ENCODE data around the gene RALGPS1.

The RALGPS1 gene

DNA sequence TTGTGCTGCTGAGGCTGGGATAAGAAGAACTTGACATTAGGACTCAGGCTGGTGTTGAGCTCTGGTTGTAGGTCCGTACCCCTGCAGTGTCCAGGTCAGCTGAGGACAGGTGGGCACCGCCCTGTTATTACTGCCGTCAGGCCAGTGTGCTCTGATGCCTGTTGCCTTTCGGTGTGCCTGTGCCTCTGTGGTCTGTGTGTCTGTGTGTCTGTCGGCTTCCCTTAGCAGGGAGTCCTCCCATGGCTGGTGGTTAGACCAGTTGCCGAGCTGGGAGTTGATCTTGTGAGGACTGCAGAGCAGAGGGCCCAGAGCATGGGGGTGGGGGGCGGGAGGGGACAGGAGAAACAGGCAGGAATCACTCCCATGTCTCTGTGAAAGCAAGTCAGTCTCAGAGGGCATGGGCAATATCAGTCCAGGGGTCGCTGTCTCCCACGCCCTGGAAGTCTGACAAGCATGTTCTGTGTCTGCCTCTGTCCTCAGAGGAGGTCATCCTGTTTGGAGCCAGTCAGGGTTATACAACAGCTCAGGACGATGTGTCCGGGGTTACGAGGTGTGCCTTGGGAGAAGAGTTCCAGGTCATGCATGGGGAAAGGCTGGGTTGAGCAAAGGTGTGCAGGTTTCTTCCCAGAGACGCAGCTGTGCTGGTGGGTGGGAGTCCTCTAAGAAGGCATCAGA is 282.7 kb downstream of the RALGPS1 start:
- TF ChIP-seq, protein P1, sequence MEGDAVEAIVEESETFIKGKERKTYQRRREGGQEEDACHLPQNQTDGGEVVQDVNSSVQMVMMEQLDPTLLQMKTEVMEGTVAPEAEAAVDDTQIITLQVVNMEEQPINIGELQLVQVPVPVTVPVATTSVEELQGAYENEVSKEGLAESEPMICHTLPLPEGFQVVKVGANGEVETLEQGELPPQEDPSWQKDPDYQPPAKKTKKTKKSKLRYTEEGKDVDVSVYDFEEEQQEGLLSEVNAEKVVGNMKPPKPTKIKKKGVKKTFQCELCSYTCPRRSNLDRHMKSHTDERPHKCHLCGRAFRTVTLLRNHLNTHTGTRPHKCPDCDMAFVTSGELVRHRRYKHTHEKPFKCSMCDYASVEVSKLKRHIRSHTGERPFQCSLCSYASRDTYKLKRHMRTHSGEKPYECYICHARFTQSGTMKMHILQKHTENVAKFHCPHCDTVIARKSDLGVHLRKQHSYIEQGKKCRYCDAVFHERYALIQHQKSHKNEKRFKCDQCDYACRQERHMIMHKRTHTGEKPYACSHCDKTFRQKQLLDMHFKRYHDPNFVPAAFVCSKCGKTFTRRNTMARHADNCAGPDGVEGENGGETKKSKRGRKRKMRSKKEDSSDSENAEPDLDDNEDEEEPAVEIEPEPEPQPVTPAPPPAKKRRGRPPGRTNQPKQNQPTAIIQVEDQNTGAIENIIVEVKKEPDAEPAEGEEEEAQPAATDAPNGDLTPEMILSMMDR (IDR thresholded peaks at IDR 0.05; ENCODE audit: low read depth, low read length): no peak
- H3K4me3 ChIP-seq (ENCODE audit: low read depth, low read length): no peak overlapping the region

DNA sequence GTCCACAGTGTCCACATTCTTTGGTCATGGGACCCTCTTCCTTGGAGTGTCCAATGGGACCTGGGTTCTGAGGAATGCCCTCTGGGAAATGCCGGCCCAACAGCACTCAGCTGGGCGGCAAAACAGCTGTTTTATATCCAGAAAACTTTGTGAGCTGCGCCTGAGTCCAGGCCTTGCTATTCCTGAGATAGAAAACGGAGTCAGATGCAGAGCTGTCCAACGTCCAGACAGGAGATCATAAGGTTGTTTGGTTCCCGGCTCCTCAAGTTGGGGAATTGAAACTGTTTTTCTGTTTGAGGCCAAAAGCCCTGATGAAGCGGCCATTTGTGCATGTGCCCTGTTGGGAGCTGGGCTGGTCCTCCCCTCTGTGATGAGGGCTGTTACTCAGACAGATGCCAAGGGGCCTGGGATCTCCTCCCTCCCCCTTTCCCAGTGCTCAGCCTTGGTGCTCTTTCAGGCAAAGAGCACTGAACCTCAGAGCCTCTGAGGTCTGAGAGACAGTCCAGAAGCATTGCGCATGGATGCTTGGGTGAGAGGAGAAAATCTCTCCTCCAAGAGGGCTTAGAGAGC is 283.4 kb downstream of the RALGPS1 start:
- TF ChIP-seq, protein P1 (IDR thresholded peaks at IDR 0.05; ENCODE audit: low read depth, low read length): no peak
- no peak overlapping the region for H3K4me3 ChIP-seq (ENCODE audit: low read depth, low read length)

DNA sequence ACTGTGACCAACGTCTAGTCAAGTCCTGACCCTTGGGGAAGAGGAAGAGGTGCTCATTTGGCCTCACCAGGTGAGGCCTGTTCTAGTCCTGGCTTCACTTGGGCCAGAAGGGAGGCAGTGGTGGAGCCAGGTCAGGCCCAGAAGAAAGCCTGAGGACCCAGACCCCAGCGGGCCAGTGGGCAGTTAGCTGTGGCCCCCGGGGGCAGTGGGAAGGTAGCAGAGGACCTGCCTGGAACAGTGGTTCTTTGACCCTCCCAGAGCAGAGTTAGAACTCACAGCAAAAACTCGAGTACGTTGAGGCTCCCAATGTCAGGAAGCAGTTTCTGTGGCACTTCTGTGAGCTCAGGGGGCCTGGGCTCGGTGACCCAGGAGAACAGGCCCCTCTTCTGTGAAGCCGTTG is 284.0 kb downstream of the RALGPS1 start:
- TF ChIP-seq, protein P1 (IDR thresholded peaks at IDR 0.05; ENCODE audit: low read depth, low read length): no peak
- no peak overlapping the region for H3K4me3 ChIP-seq (ENCODE audit: low read depth, low read length)

DNA sequence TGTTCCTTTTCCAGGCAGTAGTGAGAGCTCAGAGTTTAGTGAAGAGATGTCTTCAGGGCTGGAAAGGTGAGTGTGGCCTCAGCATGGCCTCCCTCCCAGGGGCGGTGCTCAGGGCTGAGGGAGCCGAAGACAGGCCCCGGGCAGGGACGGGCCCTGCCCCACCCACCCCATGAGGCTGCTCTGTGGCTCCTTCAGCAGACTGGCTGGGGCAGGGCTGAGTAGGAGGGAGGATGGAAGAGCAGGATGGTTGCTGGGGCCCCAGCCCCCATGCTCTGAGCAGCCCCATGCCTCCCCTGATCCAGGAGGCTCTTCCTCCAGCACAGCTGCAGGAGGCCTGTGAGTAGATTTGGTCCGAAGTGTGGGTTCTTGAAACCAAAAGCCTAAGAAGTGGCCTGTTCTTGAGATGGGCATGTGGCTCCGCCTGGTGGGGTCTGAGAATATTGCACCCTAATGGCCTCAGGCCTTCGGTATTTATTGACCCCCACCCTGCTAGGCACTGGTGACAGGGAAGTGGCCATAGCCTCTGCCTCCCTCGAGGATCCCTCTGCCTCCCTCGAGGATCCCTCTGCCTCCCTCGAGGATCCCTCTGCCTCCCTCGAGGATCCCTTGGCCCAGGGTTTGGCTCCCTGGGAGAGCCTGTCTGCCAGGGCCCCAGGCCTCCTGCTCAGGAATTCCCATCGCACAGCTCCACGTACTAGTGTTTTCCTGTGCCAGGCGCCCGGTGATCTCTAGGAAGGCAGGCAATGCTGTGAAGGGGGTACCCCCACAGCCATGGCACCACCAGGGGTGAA is 284.6 kb downstream of the RALGPS1 start:
- no peak overlapping the region for H3K4me3 ChIP-seq (ENCODE audit: low read depth, low read length)
- TF ChIP-seq, protein P1 (IDR thresholded peaks at IDR 0.05; ENCODE audit: low read depth, low read length): peak; percentile 95

DNA sequence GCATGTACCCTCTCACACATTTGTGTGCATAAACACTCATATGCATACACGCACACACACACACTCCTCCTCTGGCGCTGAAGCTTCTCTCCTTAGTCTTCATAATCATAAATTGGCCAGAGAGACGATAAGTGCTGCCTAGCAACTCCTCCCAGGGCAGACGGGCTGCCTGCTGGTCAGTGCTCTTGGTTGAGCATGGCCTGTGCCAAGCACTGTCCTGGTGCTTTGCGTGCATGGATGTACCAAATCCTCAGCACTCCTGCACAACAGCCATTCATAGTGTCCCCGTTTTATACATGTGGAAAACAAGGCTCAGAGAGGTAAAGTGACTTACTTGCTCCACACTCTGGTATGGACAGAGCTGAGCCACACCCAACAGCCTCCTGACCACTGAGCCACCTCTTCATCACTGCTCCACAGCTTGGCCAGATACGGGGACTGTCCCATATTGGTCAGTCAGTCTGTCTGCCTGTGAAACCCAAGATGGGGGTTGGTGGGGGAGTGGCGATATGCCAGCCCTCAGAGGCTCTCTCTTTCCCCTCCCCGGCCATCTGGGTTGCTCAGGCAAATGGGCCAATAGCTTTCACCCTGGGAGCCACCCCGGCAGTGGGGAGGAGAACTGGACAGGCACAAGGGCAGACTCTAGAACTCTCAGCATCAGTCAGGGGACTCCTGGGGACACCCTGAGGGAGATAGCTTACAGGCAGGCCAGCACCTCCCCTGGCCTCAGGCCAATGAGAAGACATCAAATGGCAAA is 285.7 kb downstream of the RALGPS1 start:
- TF ChIP-seq, protein P1 (IDR thresholded peaks at IDR 0.05; ENCODE audit: low read depth, low read length): no peak
- H3K4me3 ChIP-seq (ENCODE audit: low read depth, low read length): no peak overlapping the region

DNA sequence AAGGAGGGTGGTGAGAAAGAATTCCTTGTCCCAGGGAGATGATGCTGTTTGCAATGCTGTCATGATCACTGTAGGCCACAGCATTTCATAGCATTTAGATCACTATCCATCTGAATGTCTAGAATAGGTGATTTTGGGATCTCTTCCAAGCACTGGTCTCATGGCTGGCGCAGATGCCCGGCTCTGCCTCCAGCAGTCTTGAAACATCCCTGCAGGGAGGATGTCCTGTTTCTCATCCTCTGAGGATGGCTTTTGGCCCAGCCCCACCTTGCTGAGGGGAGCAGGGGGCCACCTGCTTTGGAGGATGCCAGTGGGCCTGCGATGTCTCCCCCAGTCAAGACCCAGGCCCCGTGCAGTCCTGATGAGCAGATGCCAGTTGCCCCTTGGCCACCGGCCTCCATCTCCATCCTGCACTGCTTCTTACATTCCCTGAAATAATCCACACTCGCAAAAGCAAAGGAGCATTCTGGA is 286.5 kb downstream of the RALGPS1 start:
- TF ChIP-seq, protein P1 (IDR thresholded peaks at IDR 0.05; ENCODE audit: low read depth, low read length): no peak
- no peak overlapping the region for H3K4me3 ChIP-seq (ENCODE audit: low read depth, low read length)

Data from WI38 (cell line).